H1 (cell line): ENCODE results near the gene ZNF382.

Experiments used
- ATF3 ChIP-seq: IDR thresholded peaks from 2 replicates; pipeline ENCODE4 v1.6.1; 2011; ENCODE audit warnings: low read depth, mild to moderate bottlenecking, low read length; ENCODE audit not compliant: insufficient read depth
- CREB1 ChIP-seq: IDR thresholded peaks from 2 replicates; pipeline ENCODE4 v1.6.1; 2012; ENCODE audit warnings: inconsistent platforms
- CTCF ChIP-seq, 3 experiments: IDR thresholded peaks; 1 replicate in 2 of 3; 2 replicates in 1 of 3; pipeline versions ENCODE4 v1.5.1 to v1.6.1; 2011; ENCODE audit warnings: low read length in 3 of 3, mild to moderate bottlenecking in 3 of 3, inconsistent platforms in 2 of 3, low read depth in 1 of 3, moderate library complexity in 1 of 3; ENCODE audit not compliant: insufficient read depth in 1 of 3; ENCODE audit errors: control extremely low read depth in 1 of 3
- EP300 ChIP-seq, 2 experiments: IDR thresholded peaks; 1 replicate in 1 of 2; 2 replicates in 1 of 2; pipeline ENCODE4 v1.6.1; 2011 to 2012; ENCODE audit warnings: low read depth in 2 of 2, low read length in 2 of 2, mild to moderate bottlenecking in 2 of 2, borderline replicate concordance in 1 of 2, inconsistent platforms in 1 of 2, moderate library complexity in 1 of 2
- JUND ChIP-seq: IDR thresholded peaks from 2 replicates; pipeline ENCODE4 v1.6.1; 2011; ENCODE audit warnings: mild to moderate bottlenecking, improper control_type of control experiment, low read length
- KDM5A ChIP-seq: fragments of 200-600 bp; IDR thresholded peaks from 2 replicates; pipeline ENCODE4 v1.7.1; 2012; ENCODE audit warnings: mild to moderate bottlenecking, low read length, inconsistent platforms, mixed read lengths
- POLR2A ChIP-seq, 2 experiments: IDR thresholded peaks; 1 replicate in 1 of 2; 2 replicates in 1 of 2; pipeline ENCODE4 v1.6.1; 2011; ENCODE audit warnings: low read depth in 2 of 2, low read length in 2 of 2, mild to moderate bottlenecking in 2 of 2; ENCODE audit errors: control extremely low read depth in 1 of 2
- POLR2AphosphoS5 ChIP-seq: IDR thresholded peaks from 2 replicates; pipeline ENCODE4 v1.6.1; 2011; ENCODE audit warnings: low read depth, low read length
- RAD21 ChIP-seq, 2 experiments: IDR thresholded peaks in 1 of 2; conservative IDR thresholded peaks in 1 of 2; 2 replicates each; pipeline ENCODE4 v1.6.1; 2011; ENCODE audit warnings: low read depth in 2 of 2, low read length in 2 of 2, improper control_type of control experiment in 1 of 2, inconsistent platforms in 1 of 2, mild to moderate bottlenecking in 1 of 2, moderate library complexity in 1 of 2
- SIRT6 ChIP-seq: IDR thresholded peaks from one replicate; pipeline ENCODE4 v1.7.1; 2012; ENCODE audit warnings: low read length, inconsistent platforms
- SIX5 ChIP-seq: IDR thresholded peaks from 2 replicates; pipeline ENCODE4 v1.6.1; 2011; ENCODE audit warnings: mild to moderate bottlenecking, low read depth, low read length
- TCF12 ChIP-seq: IDR thresholded peaks from 2 replicates; pipeline ENCODE4 v1.6.1; 2011; ENCODE audit warnings: low read depth, mild to moderate bottlenecking, low read length

GRCh38 chr19:36635342-36635741 lies 30.2 kb downstream of the ZNF382 start:
- TF ChIP-seq CREB1 (no peak), KDM5A (no peak), POLR2AphosphoS5 (no peak), CTCF (IDR thresholded peaks at IDR 0.05; ENCODE audit: control extremely low read depth in 1 of 3, insufficient read depth in 1 of 3, low read depth in 1 of 3, low read length in 3 of 3) (no peak), POLR2A (IDR thresholded peaks at IDR 0.05; ENCODE audit: control extremely low read depth in 1 of 2, low read depth in 2 of 2, low read length in 2 of 2) (no peak), SIRT6 (no peak), EP300 (IDR thresholded peaks at IDR 0.05; ENCODE audit: borderline replicate concordance in 1 of 2, low read depth in 2 of 2, low read length in 2 of 2) (no peak), TCF12 (no peak), RAD21 (IDR thresholded peaks at IDR 0.05 in 1 of 2, conservative IDR thresholded peaks at IDR 0.05 in 1 of 2; ENCODE audit: low read depth in 2 of 2, low read length in 2 of 2) (no peak), JUND (no peak), SIX5 (no peak), ATF3 (no peak)
